Measurements from ENCODE around the gene TBC1D22A. TPM values are rescaled to one million over a fixed set of nuclear protein-coding genes. Genes with fewer than 3 reads are reported as not detected.

The TBC1D22A gene
- total RNA-seq, 1 experiment from 2014 or later, result 26.0 TPM

DNA sequence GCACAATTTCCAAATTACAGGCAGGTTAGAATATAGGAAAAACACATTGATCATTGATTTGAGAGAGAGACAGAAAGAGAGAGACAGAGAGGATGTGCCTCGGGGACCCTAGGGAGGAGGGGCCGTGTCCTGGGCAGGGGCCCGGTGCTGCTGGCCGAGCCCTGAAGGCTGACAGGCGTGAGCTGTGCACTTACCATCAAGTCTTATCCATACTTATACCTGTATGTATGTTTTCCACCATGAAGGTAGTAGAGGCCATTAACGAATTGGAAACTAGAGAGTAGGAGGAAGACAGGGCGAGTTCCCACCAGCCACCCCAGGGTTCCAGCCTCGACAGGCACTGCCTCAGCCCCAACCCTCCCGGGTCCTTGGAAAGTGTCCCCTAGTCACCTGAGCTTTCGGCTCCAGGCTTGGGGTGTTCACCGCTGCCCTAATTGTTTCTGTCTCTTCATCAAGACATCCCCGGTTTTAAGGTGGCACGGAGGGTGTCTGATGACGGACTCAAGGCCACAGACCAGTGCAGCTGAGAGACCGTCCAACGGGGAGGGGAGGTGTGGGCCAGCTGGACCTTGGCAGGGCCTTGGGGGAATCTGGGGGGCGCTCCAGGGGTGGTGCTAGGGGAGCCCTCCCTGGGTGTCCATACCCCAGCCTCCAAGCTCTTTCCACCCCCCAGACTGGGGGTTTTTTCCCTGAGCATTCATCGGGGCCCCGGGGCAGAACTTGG, 431.3 kb downstream of the TBC1D22A start:
- H3K4me3 Mint-ChIP-seq (ENCODE audit: unreplicated experiment), result no peak overlapping the region
- BruUV-seq (replicated peaks), result no TSS peak
- CTCF ChIA-PET, result interaction anchor here (0.7 kb wide), 1 partner anchor 30 kb away, joined by 3 read pairs; no protein-coding TSS in a partner anchor
- H3K36me3 Mint-ChIP-seq (ENCODE audit: insufficient read depth, unreplicated experiment), result no peaks in the 10 kb centered on the region
- TF ChIP-seq, protein P1, sequence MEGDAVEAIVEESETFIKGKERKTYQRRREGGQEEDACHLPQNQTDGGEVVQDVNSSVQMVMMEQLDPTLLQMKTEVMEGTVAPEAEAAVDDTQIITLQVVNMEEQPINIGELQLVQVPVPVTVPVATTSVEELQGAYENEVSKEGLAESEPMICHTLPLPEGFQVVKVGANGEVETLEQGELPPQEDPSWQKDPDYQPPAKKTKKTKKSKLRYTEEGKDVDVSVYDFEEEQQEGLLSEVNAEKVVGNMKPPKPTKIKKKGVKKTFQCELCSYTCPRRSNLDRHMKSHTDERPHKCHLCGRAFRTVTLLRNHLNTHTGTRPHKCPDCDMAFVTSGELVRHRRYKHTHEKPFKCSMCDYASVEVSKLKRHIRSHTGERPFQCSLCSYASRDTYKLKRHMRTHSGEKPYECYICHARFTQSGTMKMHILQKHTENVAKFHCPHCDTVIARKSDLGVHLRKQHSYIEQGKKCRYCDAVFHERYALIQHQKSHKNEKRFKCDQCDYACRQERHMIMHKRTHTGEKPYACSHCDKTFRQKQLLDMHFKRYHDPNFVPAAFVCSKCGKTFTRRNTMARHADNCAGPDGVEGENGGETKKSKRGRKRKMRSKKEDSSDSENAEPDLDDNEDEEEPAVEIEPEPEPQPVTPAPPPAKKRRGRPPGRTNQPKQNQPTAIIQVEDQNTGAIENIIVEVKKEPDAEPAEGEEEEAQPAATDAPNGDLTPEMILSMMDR (IDR thresholded peaks at IDR 0.05; ENCODE audit: unreplicated experiment), result no peak
- intact Hi-C loops (cut with micrococcal nuclease), result no loop called here
- DNase-seq (ENCODE audit: unreplicated experiment), result no peak
- H3K27me3 Mint-ChIP-seq (ENCODE audit: insufficient read depth, unreplicated experiment), result no peaks in the 10 kb centered on the region
- no peaks in the 10 kb centered on the region for H3K9me3 Mint-ChIP-seq (ENCODE audit: unreplicated experiment)
- peaks cover 22% of the 10 kb centered on the region for H3K4me1 Mint-ChIP-seq (ENCODE audit: insufficient read depth, unreplicated experiment)
- H3K27ac Mint-ChIP-seq (ENCODE audit: low read depth, unreplicated experiment), result no peak overlapping the region
- POLR2A ChIA-PET, result no interaction called here

DNA sequence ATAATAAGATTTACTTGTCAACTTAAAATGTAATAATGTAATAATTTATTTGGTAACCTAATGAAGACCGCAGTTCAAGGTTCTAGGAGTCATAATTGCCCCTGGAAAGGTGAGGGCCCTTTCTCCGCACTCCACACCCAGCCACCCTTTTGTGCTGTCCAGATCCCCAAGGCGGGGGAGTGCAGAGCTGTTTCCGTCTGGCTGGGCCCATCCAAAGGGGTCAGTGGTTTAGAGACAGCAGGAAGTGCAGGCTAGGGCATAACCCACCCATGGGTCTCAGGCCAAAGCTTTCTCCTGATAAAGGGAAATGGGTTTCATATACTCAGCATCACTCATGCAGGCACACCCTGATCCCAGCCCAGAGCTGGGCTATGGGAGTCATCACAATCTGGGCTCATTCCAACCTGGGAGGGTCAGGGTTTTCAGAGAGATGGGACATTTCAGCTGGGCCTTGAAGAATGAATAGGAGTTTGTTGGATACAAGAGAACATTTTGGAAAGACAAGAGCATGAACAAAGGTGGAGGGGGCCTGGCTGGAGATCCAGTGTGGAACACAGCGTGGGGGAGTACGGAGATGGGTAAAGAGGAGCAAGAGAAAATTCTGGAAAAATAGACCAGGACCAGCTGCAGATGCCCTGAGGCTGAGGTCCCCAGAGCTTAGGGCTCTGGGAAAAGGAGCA, 432.2 kb downstream of the TBC1D22A start:
- ChIA-PET POLR2A (no interaction called here), CTCF (interaction anchor here (0.5 kb wide), 1 partner anchor 226 kb away, joined by 3 read pairs; no protein-coding TSS in a partner anchor)
- H3K27ac Mint-ChIP-seq (ENCODE audit: low read depth, unreplicated experiment), result no peak overlapping the region
- no peak for DNase-seq (ENCODE audit: unreplicated experiment)
- no peaks in the 10 kb centered on the region for H3K27me3 Mint-ChIP-seq (ENCODE audit: insufficient read depth, unreplicated experiment)
- no TSS peak for BruUV-seq (replicated peaks)
- H3K4me1 Mint-ChIP-seq (ENCODE audit: insufficient read depth, unreplicated experiment), result peaks cover 22% of the 10 kb centered on the region
- no peaks in the 10 kb centered on the region for H3K9me3 Mint-ChIP-seq (ENCODE audit: unreplicated experiment)
- H3K36me3 Mint-ChIP-seq (ENCODE audit: insufficient read depth, unreplicated experiment), result no peaks in the 10 kb centered on the region
- intact Hi-C loops (cut with micrococcal nuclease), result no loop called here
- TF ChIP-seq, protein P1 (IDR thresholded peaks at IDR 0.05; ENCODE audit: unreplicated experiment), result no peak
- no peak overlapping the region for H3K4me3 Mint-ChIP-seq (ENCODE audit: unreplicated experiment)

DNA sequence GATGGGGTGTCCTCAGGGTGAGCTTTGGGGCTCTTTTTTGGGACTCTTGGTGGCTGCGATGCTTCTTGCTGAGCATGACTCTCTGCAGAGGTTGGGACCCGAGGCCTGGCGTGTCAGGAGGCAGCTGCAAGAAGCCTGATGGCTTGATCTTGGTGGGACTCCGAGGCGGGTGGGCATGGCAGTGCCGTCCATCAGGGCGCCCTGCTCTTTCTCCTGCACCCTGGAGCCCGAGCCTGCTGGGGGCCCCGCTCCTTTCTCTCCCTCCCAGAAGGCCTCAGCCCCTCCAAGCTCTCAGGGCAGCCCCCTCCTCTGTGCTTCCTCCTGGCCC, 432.7 kb downstream of the TBC1D22A start:
- Mint-ChIP-seq H3K4me3 (ENCODE audit: unreplicated experiment) (no peak overlapping the region), H3K27me3 (ENCODE audit: insufficient read depth, unreplicated experiment) (peaks cover under 1% of the 10 kb centered on the region), H3K27ac (ENCODE audit: low read depth, unreplicated experiment) (no peak overlapping the region), H3K4me1 (ENCODE audit: insufficient read depth, unreplicated experiment) (peaks cover 22% of the 10 kb centered on the region), H3K36me3 (ENCODE audit: insufficient read depth, unreplicated experiment) (no peaks in the 10 kb centered on the region), H3K9me3 (ENCODE audit: unreplicated experiment) (no peaks in the 10 kb centered on the region)
- intact Hi-C loops (cut with micrococcal nuclease), result no loop called here
- TF ChIP-seq, protein P1 (IDR thresholded peaks at IDR 0.05; ENCODE audit: unreplicated experiment), result no peak
- BruUV-seq (replicated peaks), result no TSS peak
- POLR2A ChIA-PET, result no interaction called here
- DNase-seq (ENCODE audit: unreplicated experiment), result no peak
- CTCF ChIA-PET, result interaction anchor here (0.7 kb wide), 1 partner anchor 57 kb away, joined by 3 read pairs; no protein-coding TSS in a partner anchor

DNA sequence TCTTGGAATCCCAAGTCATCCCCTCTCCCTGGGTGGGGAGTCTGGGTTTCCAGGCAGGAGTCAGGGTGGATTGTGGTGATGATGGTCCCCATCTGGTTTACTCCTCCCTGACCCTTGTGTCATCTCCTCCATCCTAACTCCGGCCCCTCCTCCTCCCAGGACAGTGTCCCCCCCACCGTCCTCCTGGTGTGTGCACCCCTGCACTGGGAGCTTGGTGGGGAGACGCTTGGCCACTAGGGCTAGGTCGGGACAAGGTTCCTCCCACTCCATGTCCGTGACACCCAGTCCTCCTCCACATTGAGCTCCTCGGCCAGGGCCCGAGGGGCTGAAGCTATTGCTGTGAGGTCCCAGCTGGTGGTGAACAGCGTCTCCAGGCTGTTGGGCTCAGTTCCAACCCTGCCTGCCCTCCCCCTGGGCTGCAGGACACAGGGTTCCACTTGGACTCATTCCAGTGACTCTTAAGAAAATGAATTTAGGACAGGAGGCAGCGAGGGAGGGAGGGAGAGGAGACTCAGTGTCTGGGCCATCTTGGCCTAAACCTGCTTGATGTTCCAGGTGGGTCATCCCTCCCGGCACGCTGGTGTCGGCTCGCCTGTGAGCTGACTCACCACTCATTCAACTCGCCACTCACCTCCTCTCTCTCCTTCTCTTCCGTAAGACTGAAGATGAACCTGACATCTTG, 433.2 kb downstream of the TBC1D22A start:
- H3K27ac Mint-ChIP-seq (ENCODE audit: low read depth, unreplicated experiment), result no peak overlapping the region
- POLR2A ChIA-PET, result no interaction called here
- peaks cover 25% of the 10 kb centered on the region for H3K4me1 Mint-ChIP-seq (ENCODE audit: insufficient read depth, unreplicated experiment)
- no TSS peak for BruUV-seq (replicated peaks)
- intact Hi-C loops (cut with micrococcal nuclease), result no loop called here
- DNase-seq (ENCODE audit: unreplicated experiment), result peak; percentile 20
- TF ChIP-seq, protein P1 (IDR thresholded peaks at IDR 0.05; ENCODE audit: unreplicated experiment), result no peak
- CTCF ChIA-PET, result interaction anchor here (0.7 kb wide), 2 partner anchors 58 to 1083 kb away, joined by 3 read pairs; no protein-coding TSS in a partner anchor
- no peaks in the 10 kb centered on the region for H3K9me3 Mint-ChIP-seq (ENCODE audit: unreplicated experiment)
- H3K27me3 Mint-ChIP-seq (ENCODE audit: insufficient read depth, unreplicated experiment), result peaks cover 6% of the 10 kb centered on the region
- H3K4me3 Mint-ChIP-seq (ENCODE audit: unreplicated experiment), result no peak overlapping the region
- no peaks in the 10 kb centered on the region for H3K36me3 Mint-ChIP-seq (ENCODE audit: insufficient read depth, unreplicated experiment)
